Astrocyte of the spinal cord (primary cell): ENCODE data around the gene KLK3.

Experiments used
- DNase-seq: peaks from one replicate; pipeline ENCODE4 v3.0.0; 2011; ENCODE audit warnings: low read depth, low spot score
- H3K4me3 ChIP-seq: 2 replicates; pipeline ENCODE4 v1.5.1; 2011; ENCODE audit warnings: low read depth, mild to moderate bottlenecking, low read length, moderate library complexity
- in situ Hi-C: cut with HindIII; loops from 2 replicates; pipeline ENCODE4 v1.10.0; 2017; ENCODE audit warnings: low sequenced_read_pairs
- TF ChIP-seq, protein P1 (sequence below): IDR thresholded peaks from 2 replicates; pipeline ENCODE4 v1.5.1; 2012; ENCODE audit warnings: low read depth, mild to moderate bottlenecking, low read length, inconsistent platforms

Gene KLK3

DNA sequence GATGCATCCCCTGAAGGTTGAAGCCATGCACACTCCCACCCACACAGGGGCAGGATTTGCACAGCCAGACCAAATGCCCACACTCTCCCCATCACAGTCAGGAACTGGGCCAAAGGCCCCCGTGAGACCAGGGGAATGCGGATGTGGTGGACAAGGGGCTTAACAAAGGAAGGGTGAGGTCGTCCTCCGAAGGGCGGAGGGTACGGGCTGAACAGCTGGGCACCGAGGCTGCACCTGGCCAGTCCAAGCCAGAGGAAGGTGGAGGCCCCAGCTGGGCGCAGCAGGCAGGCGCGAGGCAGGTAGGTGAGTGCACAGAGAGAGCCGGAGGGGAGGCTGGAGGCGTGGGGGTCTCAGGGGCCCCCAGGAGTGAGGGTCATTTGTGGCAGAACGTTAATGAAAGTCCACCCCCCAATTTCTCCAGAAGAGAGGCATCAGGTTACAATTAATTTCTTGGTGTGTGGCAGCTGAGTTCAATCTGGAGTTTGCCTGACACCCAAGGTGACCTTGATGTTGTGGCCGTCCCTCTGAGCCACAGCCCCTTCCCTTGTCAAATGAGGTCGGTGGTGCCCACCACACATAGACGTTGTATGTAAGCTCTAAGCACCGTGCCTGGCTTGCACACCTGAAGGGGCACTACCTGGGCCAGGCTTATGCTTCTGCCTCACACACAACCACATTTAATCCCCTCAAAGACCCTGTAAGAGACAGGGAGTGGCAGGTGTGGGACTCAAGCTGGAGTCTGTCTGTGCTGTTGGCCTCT lies 24.3 kb upstream of the KLK3 start:
- no peak for DNase-seq
- no peak overlapping the region for H3K4me3 ChIP-seq
- TF ChIP-seq, protein P1, sequence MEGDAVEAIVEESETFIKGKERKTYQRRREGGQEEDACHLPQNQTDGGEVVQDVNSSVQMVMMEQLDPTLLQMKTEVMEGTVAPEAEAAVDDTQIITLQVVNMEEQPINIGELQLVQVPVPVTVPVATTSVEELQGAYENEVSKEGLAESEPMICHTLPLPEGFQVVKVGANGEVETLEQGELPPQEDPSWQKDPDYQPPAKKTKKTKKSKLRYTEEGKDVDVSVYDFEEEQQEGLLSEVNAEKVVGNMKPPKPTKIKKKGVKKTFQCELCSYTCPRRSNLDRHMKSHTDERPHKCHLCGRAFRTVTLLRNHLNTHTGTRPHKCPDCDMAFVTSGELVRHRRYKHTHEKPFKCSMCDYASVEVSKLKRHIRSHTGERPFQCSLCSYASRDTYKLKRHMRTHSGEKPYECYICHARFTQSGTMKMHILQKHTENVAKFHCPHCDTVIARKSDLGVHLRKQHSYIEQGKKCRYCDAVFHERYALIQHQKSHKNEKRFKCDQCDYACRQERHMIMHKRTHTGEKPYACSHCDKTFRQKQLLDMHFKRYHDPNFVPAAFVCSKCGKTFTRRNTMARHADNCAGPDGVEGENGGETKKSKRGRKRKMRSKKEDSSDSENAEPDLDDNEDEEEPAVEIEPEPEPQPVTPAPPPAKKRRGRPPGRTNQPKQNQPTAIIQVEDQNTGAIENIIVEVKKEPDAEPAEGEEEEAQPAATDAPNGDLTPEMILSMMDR = no peak
- in situ Hi-C loops = no loop called here

DNA sequence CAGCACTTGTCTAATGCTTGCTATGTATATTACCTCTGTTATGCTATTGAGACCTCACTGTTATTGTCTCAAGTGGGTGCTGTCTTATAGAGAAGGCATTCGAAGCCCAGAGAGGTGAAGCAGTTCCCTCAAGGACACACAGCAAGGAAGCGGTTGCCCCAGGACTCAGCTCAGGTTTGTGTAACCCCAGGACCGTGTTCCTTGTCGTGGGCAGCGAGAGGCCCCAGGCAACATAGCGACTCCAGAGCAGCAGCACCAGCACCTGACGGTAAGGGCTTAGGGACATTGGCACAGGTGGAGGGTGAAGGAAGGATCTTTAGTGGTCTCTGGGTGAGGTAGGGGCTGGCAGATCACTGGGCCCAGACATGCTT lies 23.7 kb upstream of the KLK3 start:
- no peak overlapping the region for H3K4me3 ChIP-seq
- in situ Hi-C loops = no loop called here
- TF ChIP-seq, protein P1 = no peak
- DNase-seq = no peak

DNA sequence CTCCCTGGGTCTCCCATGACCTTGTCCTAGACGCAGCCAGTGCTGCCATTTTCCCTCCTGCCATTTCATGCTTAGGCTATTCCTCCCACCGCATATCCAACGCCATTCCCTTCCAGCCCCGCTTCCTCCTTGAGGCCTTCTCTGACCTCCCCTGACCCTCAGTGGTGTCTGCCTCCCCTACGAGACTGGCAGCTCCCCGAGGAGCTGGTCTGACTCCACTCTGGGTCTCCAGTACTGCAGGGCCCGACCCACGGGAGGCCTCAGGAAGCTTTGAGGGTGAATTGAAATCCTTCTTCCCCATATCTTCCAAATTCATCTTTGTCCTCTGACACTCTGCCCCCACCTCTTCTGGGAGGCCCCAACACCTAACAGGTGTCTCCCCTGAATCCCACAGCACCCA lies 22.0 kb upstream of the KLK3 start:
- no peak for DNase-seq
- TF ChIP-seq, protein P1 = no peak
- H3K4me3 ChIP-seq = no peak overlapping the region
- in situ Hi-C loops = no loop called here

DNA sequence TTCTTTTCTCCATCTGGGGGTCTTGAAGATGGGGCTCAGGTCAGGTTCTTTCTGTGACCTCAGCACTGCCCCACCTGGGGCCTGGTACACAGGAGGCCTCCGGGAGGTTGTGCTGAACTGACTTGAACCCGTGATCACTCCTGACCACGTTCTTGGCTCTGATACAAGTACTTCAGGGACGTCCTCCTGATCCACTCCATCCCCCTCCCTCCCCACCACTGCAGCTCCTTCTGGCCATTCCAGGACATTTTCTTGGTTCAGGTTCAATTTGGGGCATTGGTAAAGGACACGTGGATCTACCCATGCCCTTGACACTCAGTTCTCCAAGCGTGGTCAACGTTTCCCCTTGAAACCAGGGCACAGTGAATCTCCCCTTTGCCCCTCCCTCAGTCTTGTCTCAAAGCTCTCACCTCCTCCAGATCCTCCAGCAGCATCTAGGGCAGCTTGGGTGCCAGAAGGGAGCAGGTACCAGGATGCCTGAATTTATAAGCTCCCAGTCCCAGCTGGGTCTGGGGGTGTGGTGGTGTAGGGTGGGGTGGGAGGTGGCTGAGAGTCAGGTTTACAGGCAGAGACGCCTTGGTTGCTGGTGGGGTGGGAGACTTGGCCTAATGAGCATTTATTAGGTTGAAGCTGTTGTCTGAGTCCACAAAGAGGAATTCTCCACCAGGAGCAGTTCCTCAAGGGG lies 21.5 kb upstream of the KLK3 start, which contains the start of gene KLK15:
Gene KLK15, minus strand, starts transcription at position 458 of the 685 bp plus-strand sequence. CDS start 2,082 bp downstream, outside the sequence.
- TF ChIP-seq, protein P1 = no peak
- no peak for DNase-seq
- no peak within 1 kb of the TSS for H3K4me3 ChIP-seq
- in situ Hi-C loops = no loop called here

DNA sequence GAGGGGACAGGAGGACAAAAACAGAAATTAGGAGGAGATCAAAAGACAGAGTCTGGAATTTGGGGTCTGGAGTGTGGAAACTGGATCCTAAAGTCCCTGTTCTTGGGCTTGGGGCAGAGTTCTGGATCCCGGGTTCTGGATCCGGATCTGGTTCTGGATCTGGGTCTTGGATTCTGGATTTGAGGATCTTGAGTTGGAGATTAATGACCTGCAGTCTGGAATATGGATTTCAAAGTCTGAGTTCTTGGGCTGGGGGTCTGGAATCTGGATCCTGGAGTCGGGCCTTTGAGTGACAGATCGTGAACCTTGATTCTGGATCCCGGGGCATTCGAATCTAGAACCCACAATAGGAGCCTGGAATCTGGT lies 20.9 kb upstream of the KLK3 start:
- DNase-seq = no peak
- in situ Hi-C loops = no loop called here
- TF ChIP-seq, protein P1 = no peak
- no peak overlapping the region for H3K4me3 ChIP-seq

DNA sequence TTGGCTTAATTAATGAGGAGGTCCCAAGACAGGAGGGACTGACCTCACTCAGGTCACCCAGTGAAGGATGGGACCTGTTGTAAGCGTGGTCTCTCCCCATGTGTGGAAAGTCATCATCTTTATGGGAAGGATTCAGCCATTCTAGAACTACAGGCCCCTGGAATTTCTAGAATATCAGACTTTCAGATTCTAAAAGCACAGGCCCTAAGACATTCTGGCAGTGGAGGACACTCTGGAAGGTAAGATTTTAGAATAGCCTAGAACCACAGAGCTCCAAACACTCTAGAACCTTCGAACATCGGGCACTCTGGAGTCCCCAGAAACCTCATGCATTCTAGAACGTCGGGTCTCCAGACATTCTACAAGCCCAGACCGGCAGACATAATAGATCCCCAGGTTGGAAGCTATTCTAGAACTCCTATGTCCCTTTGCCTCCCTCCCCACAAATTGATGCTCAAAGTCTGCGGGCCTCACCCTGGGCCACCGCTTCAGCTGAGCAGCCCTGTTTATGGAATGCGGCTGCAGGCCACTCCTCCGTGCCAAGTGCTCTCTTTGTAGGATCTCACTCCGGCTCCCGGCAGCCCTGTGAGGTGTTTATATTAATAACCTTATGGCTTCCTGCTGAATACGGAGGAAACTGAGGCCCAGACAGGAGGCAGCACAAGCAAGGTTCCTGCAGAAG lies 19.5 kb upstream of the KLK3 start:
- TF ChIP-seq, protein P1 = no peak
- DNase-seq = no peak
- in situ Hi-C loops = no loop called here
- peak overlapping the region; percentile 45 for H3K4me3 ChIP-seq
